H1 (cell line): ENCODE data around the gene ARL6IP5. TPM values are rescaled to one million over a fixed set of nuclear protein-coding genes. Genes with fewer than 3 reads are reported as not detected.

ENCODE experiments used
- CTCF ChIA-PET: fragments of 300-600 bp; sonication (Branson Sonifier 250); formaldehyde crosslinking; loops from one replicate; lab custom pipeline; 2021; ENCODE audit not compliant: partially characterized antibody; lab: Charles Lee
- POLR2A ChIA-PET: fragments of 300-600 bp; sonication (Branson Sonifier 250); formaldehyde crosslinking; loops from one replicate; lab custom pipeline; 2021; ENCODE audit warnings: inconsistent platforms; ENCODE audit not compliant: partially characterized antibody; lab: Charles Lee
- DNase-seq, 2 experiments: peaks; one replicate each; pipeline versions ENCODE4 v3.0.0 to v3.0.0-alpha.2; 2010 to 2022; ENCODE audit warnings: low spot score in 2 of 2, low read depth in 1 of 2, mixed read lengths in 1 of 2
- FAIRE-seq: peaks from 2 replicates; lab custom pipeline; 2011; peaks lifted over from hg19 to GRCh38; lab: Jason Lieb, UNC
- H2AFZ ChIP-seq: 2 replicates; pipeline ENCODE4 v1.8.1; 2012; ENCODE audit warnings: low read length, inconsistent platforms
- H2AK5ac ChIP-seq: 2 replicates; pipeline ENCODE4 v1.6.1; 2013; ENCODE audit warnings: low read depth, low read length
- H2BK120ac ChIP-seq: replicated peaks from 2 replicates; pipeline ENCODE3; 2013; ENCODE audit warnings: low read depth, low read length, inconsistent platforms
- H2BK12ac ChIP-seq: 2 replicates; pipeline ENCODE4 v1.6.1; 2013; ENCODE audit warnings: low read depth, low read length
- H2BK15ac ChIP-seq: 2 replicates; pipeline ENCODE4 v1.6.1; 2013; ENCODE audit warnings: low read length
- H2BK20ac ChIP-seq: 2 replicates; pipeline ENCODE4 v1.6.1; 2013; ENCODE audit warnings: low read length
- H2BK5ac ChIP-seq: 2 replicates; pipeline ENCODE4 v1.6.1; 2013; ENCODE audit warnings: low read depth, low read length
- H3K14ac ChIP-seq: 2 replicates; pipeline ENCODE4 v1.6.1; 2013; ENCODE audit warnings: inconsistent platforms; ENCODE audit not compliant: insufficient read length
- H3K18ac ChIP-seq: 2 replicates; pipeline ENCODE4 v1.6.1; 2013; ENCODE audit warnings: low read length; ENCODE audit errors: extremely low read depth
- H3K23ac ChIP-seq: 2 replicates; pipeline ENCODE4 v1.6.1; 2013; ENCODE audit warnings: inconsistent platforms; ENCODE audit not compliant: insufficient read length
- H3K23me2 ChIP-seq: 2 replicates; pipeline ENCODE4 v1.6.1; 2013; ENCODE audit warnings: low read depth, low read length
- H3K27ac ChIP-seq: 2 replicates; pipeline ENCODE4 v1.6.1; 2011; ENCODE audit warnings: low read depth, low read length, inconsistent platforms
- H3K27me3 ChIP-seq, 4 experiments: replicated peaks in 1 of 4; 1 replicate in 1 of 4; 2 replicates in 3 of 4; pipeline versions ENCODE4 v1.6.1 to v1.8.1; 2011 to 2013; ENCODE audit warnings: low read length in 3 of 4, mild to moderate bottlenecking in 3 of 4, inconsistent platforms in 2 of 4, mixed read lengths in 2 of 4, moderate library complexity in 1 of 4; ENCODE audit not compliant: control insufficient read depth in 3 of 4, insufficient read depth in 3 of 4; ENCODE audit errors: extremely low read depth in 1 of 4
- H3K36me3 ChIP-seq, 4 experiments: 2 replicates each; pipeline versions ENCODE4 v1.6.1 to v1.8.1; 2011 to 2013; ENCODE audit warnings: mild to moderate bottlenecking in 4 of 4, low read length in 3 of 4, moderate library complexity in 2 of 4, control low read depth in 1 of 4, inconsistent platforms in 1 of 4; ENCODE audit not compliant: insufficient read depth in 4 of 4, control insufficient read depth in 2 of 4
- H3K4ac ChIP-seq: replicated peaks from 2 replicates; pipeline ENCODE3; 2013; ENCODE audit warnings: low read length, low read depth, mixed read lengths, inconsistent platforms; ENCODE audit not compliant: insufficient read length
- H3K4me1 ChIP-seq, 4 experiments: replicated peaks in 1 of 4; 1 replicate in 1 of 4; 2 replicates in 3 of 4; pipeline versions ENCODE4 v1.6.1 to v1.8.1; 2011 to 2013; ENCODE audit warnings: low read length in 3 of 4, inconsistent platforms in 2 of 4, mixed read lengths in 1 of 4; ENCODE audit not compliant: insufficient read depth in 4 of 4, control insufficient read depth in 3 of 4
- H3K4me2 ChIP-seq, 2 experiments: 2 replicates each; pipeline versions ENCODE4 v1.6.1 to v1.8.1; 2011 to 2013; ENCODE audit warnings: low read depth in 2 of 2, low read length in 2 of 2, control low read depth in 1 of 2, inconsistent platforms in 1 of 2, mild to moderate bottlenecking in 1 of 2; ENCODE audit not compliant: insufficient read depth in 1 of 2
- H3K4me3 ChIP-seq, 4 experiments: fragments of 200-600, 300-600 bp in 1 of 4; sonication (generic), shearing (Covaris generic), sonication (Bioruptor Twin) in 1 of 4; 2 replicates each; pipeline versions ENCODE4 v1.5.1 to v1.8.1; 2011 to 2016; ENCODE audit warnings: low read length in 4 of 4, low read depth in 3 of 4, control low read depth in 2 of 4, inconsistent platforms in 2 of 4, mild to moderate bottlenecking in 2 of 4, mixed read lengths in 1 of 4, moderate library complexity in 1 of 4; ENCODE audit not compliant: insufficient read depth in 2 of 4; ENCODE audit errors: extremely low read depth in 1 of 4
- H3K56ac ChIP-seq: replicated peaks from 2 replicates; pipeline ENCODE3; 2013; ENCODE audit warnings: low read depth, mild to moderate bottlenecking, mixed read lengths, low read length, inconsistent platforms; ENCODE audit not compliant: insufficient read length
- H3K79me1 ChIP-seq: 2 replicates; pipeline ENCODE4 v1.6.1; 2013; ENCODE audit warnings: low read depth, low read length, control low read depth
- H3K79me2 ChIP-seq, 2 experiments: 2 replicates each; pipeline versions ENCODE4 v1.6.1 to v1.8.1; 2012 to 2013; ENCODE audit warnings: low read length in 2 of 2, mild to moderate bottlenecking in 2 of 2, inconsistent platforms in 1 of 2; ENCODE audit not compliant: insufficient read depth in 2 of 2, control insufficient read depth in 1 of 2
- H3K9ac ChIP-seq, 4 experiments: replicated peaks in 1 of 4; 1 replicate in 1 of 4; 2 replicates in 3 of 4; pipeline versions ENCODE4 v1.6.1 to v1.8.1; 2011 to 2013; ENCODE audit warnings: low read depth in 3 of 4, low read length in 3 of 4, control low read depth in 2 of 4, mild to moderate bottlenecking in 2 of 4, moderate library complexity in 2 of 4, inconsistent platforms in 1 of 4; ENCODE audit errors: extremely low read depth in 1 of 4
- H3K9me3 ChIP-seq, 2 experiments: 2 replicates each; pipeline versions ENCODE4 v1.6.1 to v1.8.1; 2012 to 2013; ENCODE audit warnings: mild to moderate bottlenecking in 2 of 2, moderate library complexity in 2 of 2, control low read depth in 1 of 2, inconsistent platforms in 1 of 2, low read depth in 1 of 2, low read length in 1 of 2, mixed read lengths in 1 of 2; ENCODE audit not compliant: insufficient read depth in 2 of 2
- H4K20me1 ChIP-seq, 2 experiments: replicated peaks in 1 of 2; 2 replicates each; pipeline versions ENCODE3 to v1.8.1; 2011 to 2013; ENCODE audit warnings: inconsistent platforms in 2 of 2, low read length in 2 of 2, mild to moderate bottlenecking in 1 of 2; ENCODE audit not compliant: insufficient read depth in 2 of 2, control insufficient read depth in 1 of 2
- H4K5ac ChIP-seq: 2 replicates; pipeline ENCODE4 v1.6.1; 2013; ENCODE audit warnings: low read length, low read depth, mixed read lengths, inconsistent platforms; ENCODE audit not compliant: insufficient read length
- H4K8ac ChIP-seq: 2 replicates; pipeline ENCODE4 v1.8.0; 2013; ENCODE audit warnings: mild to moderate bottlenecking, moderate library complexity, low read length, inconsistent platforms; ENCODE audit not compliant: insufficient read depth; ENCODE audit errors: extremely low read depth
- H4K91ac ChIP-seq: replicated peaks from 2 replicates; pipeline ENCODE3; 2013; ENCODE audit warnings: low read length, mixed read lengths, inconsistent platforms; ENCODE audit not compliant: insufficient read length
- CHD2 ChIP-seq: IDR thresholded peaks from 2 replicates; pipeline ENCODE4 v1.6.1; 2012; ENCODE audit warnings: low read length, improper control_type of control experiment
- KDM4A ChIP-seq: IDR thresholded peaks from one replicate; pipeline ENCODE4 v1.7.1; 2012; ENCODE audit warnings: low read depth, mild to moderate bottlenecking, moderate library complexity, low read length, inconsistent platforms; ENCODE audit not compliant: severe bottlenecking
- NANOG ChIP-seq: IDR thresholded peaks from 2 replicates; pipeline ENCODE4 v1.6.1; 2011; ENCODE audit warnings: low read length, low read depth, mild to moderate bottlenecking, inconsistent platforms; ENCODE audit not compliant: insufficient read depth, poor library complexity, severe bottlenecking
- PHF8 ChIP-seq: fragments of 200-600 bp; sonication (generic); conservative IDR thresholded peaks from 2 replicates; pipeline ENCODE4 v1.7.1; 2012; ENCODE audit warnings: low read depth, mild to moderate bottlenecking, inconsistent platforms, low read length, moderate library complexity
- RXRA ChIP-seq: IDR thresholded peaks from 2 replicates; pipeline ENCODE4 v1.6.1; 2011; ENCODE audit warnings: low read depth, mild to moderate bottlenecking, low read length, moderate library complexity; ENCODE audit not compliant: insufficient read depth
- SAP30 ChIP-seq: fragments of 300-600 bp; sonication (generic); IDR thresholded peaks from 2 replicates; pipeline ENCODE4 v1.7.1; 2012; ENCODE audit warnings: low read length, moderate library complexity, mild to moderate bottlenecking, inconsistent platforms; ENCODE audit not compliant: insufficient read depth, insufficient replicate concordance
- WGBS, 2 experiments: shearing (Covaris generic) in 1 of 2; methylation state at CpG; one replicate each; pipeline versions ENCODE4 v1.1.6 to v1.1.7; 2013 to 2015; ENCODE audit warnings: low lambda C conversion rate in 2 of 2, mixed read lengths in 2 of 2, inconsistent platforms in 1 of 2, low coverage in 1 of 2, missing lambda C conversion rate in 1 of 2; ENCODE audit not compliant: insufficient replicate concordance in 2 of 2, insufficient coverage in 1 of 2, insufficient read length in 1 of 2; ENCODE audit errors: extremely low coverage in 1 of 2, missing lambda C conversion rate in 1 of 2; 5-methylcytosine and 5-hydroxymethylcytosine counted together
- long read RNA-seq, 2 experiments: library from RNA in 1 of 2; library from capped mRNA in 1 of 2; stranded (forward); transcript quantifications; one replicate each; pipeline ENCODE4 v2.0.0, GENCODE V29; 2021; ENCODE audit warnings: inconsistent platforms in 1 of 2
- polyA minus RNA-seq, 3 experiments: library from RNA; depleted of rRNA, polyadenylated mRNA; stranded (reverse); fragments of >200 nt; gene quantifications; 1 replicate in 2 of 3; 2 replicates in 1 of 3; pipeline ENCODE4 v1.2.3, GENCODE V29; 2011
- polyA plus RNA-seq, 7 experiments: library from polyadenylated mRNA; depleted of rRNA in 3 of 7; stranded (reverse) in 5 of 7; unstranded in 2 of 7; fragments of >200 nt in 5 of 7; fragments of 200-250 nt in 2 of 7; gene quantifications; 1 replicate in 5 of 7; 2 replicates in 1 of 7; 4 replicates in 1 of 7; pipeline versions ENCODE4 v1.2.1 to v1.2.3, GENCODE V29; 2011 to 2013; ENCODE audit warnings: missing spikeins in 2 of 7, mixed read lengths in 2 of 7
- total RNA-seq: library from RNA; stranded (reverse); fragmentation: NEBNext Ultra II Directional; extraction: Animal tissue kit (Norgen Biotek cat#: 25700); gene quantifications from 2 replicates; pipeline ENCODE4 v1.2.1, GENCODE V29; 2021

ARL6IP5 gene
- total RNA-seq = 30.1 and 31.0 TPM in 2 replicates
- polyA plus RNA-seq (2011; rRNA removed) = 24.9 and 32.0 TPM in 2 replicates
- polyA plus RNA-seq (2011; cell fraction: cytosol; rRNA removed) = 25.9 TPM
- polyA plus RNA-seq (2011; cell fraction: nucleus; rRNA removed) = 34.1 TPM
- polyA plus RNA-seq (2012, experiment 1 of 2) = 23.5 to 30.3 TPM (median 27.3 TPM) in 4 replicates
- 3.8 TPM for polyA plus RNA-seq (2012, experiment 2 of 2)
- polyA plus RNA-seq (2013, experiment 1 of 2) = 57.4 TPM
- 63.4 TPM for polyA plus RNA-seq (2013, experiment 2 of 2)
- polyA minus RNA-seq (2011; rRNA and poly(A)+ RNA removed) = 25.2 and 34.4 TPM in 2 replicates
- polyA minus RNA-seq (2011; cell fraction: cytosol; rRNA and poly(A)+ RNA removed) = 24.1 TPM
- polyA minus RNA-seq (2011; cell fraction: nucleus; rRNA and poly(A)+ RNA removed) = 16.7 TPM
- long read RNA-seq, experiment 1, transcript ARL6IP5-201 (3 exons, 2,101 nt) = major isoform, 34 of 49 reads
- long read RNA-seq, experiment 1, partial matches to known transcripts = 8 of 49 reads
- long read RNA-seq, experiment 1, other reads (novel, unspliced or antisense) = 7 of 49 reads
- long read RNA-seq, experiment 2, transcript ARL6IP5-201 (3 exons, 2,101 nt) = major isoform, 31 of 36 reads
- long read RNA-seq, experiment 2, partial matches to known transcripts = 1 of 36 reads
- long read RNA-seq, experiment 2, other reads (novel, unspliced or antisense) = 4 of 36 reads

DNA sequence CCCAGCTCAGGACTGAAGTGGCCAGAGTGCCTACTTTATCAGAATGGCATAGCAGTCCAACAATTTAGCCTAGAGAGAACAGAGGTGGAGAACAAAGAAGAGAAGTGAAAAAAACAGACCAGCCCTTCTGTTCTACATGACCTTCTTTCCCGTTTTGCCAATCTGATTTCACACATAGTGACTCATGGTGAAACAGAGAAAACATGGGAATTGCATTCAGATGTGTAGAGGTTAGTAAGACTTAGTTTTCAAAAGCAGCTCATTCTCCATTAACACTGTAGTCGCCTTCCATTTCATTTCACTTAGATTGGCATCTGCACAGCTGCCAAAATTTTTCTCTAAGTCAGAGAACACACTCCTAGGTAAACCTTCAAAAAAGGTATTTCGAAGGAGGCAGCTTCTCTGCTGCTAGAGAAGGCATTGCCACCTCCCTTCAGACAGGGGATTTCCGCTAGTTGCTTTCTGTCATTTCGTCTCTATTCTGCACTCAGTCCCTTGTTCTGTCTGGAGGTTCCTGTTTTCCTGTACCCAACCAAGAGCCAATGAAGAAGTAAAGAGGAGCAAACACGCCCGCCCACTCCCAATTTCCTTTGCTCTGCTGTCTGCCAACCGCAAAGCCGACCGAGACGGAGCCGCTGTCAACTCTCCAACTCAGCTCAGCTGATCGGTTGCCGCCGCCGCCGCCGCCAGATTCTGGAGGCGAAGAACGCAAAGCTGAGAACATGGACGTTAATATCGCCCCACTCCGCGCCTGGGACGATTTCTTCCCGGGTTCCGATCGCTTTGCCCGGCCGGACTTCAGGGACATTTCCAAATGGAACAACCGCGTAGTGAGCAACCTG is at the start of gene ARL6IP5:
TSS of gene ARL6IP5 (plus strand) at position 612 of the 842 bp plus-strand sequence. CDS start at position 723, 111 bp downstream.
- H3K23me2 ChIP-seq = peaks cover 6% of the 10 kb centered on the region
- 0 out of 2 replicates have a peak within 1 kb of the TSS, but pooled peaks have one; percentile 33 for H2BK12ac ChIP-seq
- H3K79me2 ChIP-seq = peaks cover 0 to 2% of the 10 kb centered on the region in 2 experiments; a peak in 2 of 4 replicates
- H2AK5ac ChIP-seq = no peak within 1 kb of the TSS
- H3K56ac ChIP-seq = no peak within 1 kb of the TSS
- FAIRE-seq (no peak), DNase-seq (peak; percentile 43 to 90)
- H2BK15ac ChIP-seq = no peak within 1 kb of the TSS; the same call in 1 of the 2 replicates
- H4K5ac ChIP-seq = peak within 1 kb of the TSS; percentile 13
- H3K27ac ChIP-seq = no peak within 1 kb of the TSS
- H3K36me3 ChIP-seq = no peaks in the 10 kb centered on the region
- H2BK5ac ChIP-seq = no peak within 1 kb of the TSS
- no peak within 1 kb of the TSS for H2BK20ac ChIP-seq
- no peaks in the 10 kb centered on the region for H3K9me3 ChIP-seq
- H3K23ac ChIP-seq = no peak within 1 kb of the TSS
- H3K4ac ChIP-seq = no peak within 1 kb of the TSS
- peak within 1 kb of the TSS; percentile 82 to 99 (median 91) for H3K4me3 ChIP-seq
- peaks cover 5 to 12% (median 11%) of the 10 kb centered on the region in 4 experiments; a peak in 6 of 7 replicates for H3K4me1 ChIP-seq
- no peak within 1 kb of the TSS for H2BK120ac ChIP-seq
- peak within 1 kb of the TSS in 3 of 4 experiments; percentile 27 to 52 (median 44); a peak in 5 of 7 replicates for H3K9ac ChIP-seq
- ChIA-PET CTCF (interaction anchor here (0.6 to 0.7 kb wide), 2 partner anchors 70 to 322 kb away, joined by 3 read pairs; no protein-coding TSS in a partner anchor), POLR2A (interaction anchor here (1.1 kb wide), 1 partner anchor 71 kb away, joined by 3 read pairs; the partner anchor contains the start of gene EOGT)
- H2AFZ ChIP-seq = peak within 1 kb of the TSS; percentile 96
- no peak within 1 kb of the TSS for H4K8ac ChIP-seq
- H4K20me1 ChIP-seq = peaks cover 0 to 1% of the 10 kb centered on the region in 2 experiments
- H3K14ac ChIP-seq = no peak within 1 kb of the TSS
- peak within 1 kb of the TSS; percentile 75; the same call in 1 of the 2 replicates for H3K18ac ChIP-seq
- 7% methylated on average over 32 of the region's 32 CpGs; no CpG with 5 or more reads in 1 of the 2 experiments for WGBS, 2 experiments
- H3K4me2 ChIP-seq = peak within 1 kb of the TSS; percentile 79 to 99
- H3K79me1 ChIP-seq = no peaks in the 10 kb centered on the region
- no peaks in the 10 kb centered on the region for H3K27me3 ChIP-seq
- no peak within 1 kb of the TSS for H4K91ac ChIP-seq
- TF ChIP-seq KDM4A (peak; percentile 69), PHF8 (no peak), NANOG (peak; percentile 68), SAP30 (peak; percentile 94), RXRA (no peak), CHD2 (0 out of 2 replicates have a peak, but pooled peaks have one; percentile 39)
